ENCODE measurements around the gene MTHFD2. TPM values are rescaled to one million over a fixed set of nuclear protein-coding genes. Genes with fewer than 3 reads are reported as not detected.
"Not testable (repeated sequence)": the region's sequence is repeated elsewhere in the genome, so short reads cannot be mapped to it uniquely, and the experiment has no call there.

The MTHFD2 gene
- total RNA-seq, 1 donor from 2014 or later: 62.2 TPM

GRCh38 chr2:74205113-74205512, 6.7 kb downstream of the MTHFD2 start:
- ATAC-seq (no peak), DNase-seq (no peak)
- no peaks in the 10 kb centered on the region for H3K9me3 ChIP-seq
- TF ChIP-seq CTCF (IDR thresholded peaks at IDR 0.05): no peak
- H3K27ac ChIP-seq: peak overlapping the region; percentile 73
- intact Hi-C loops (cut with DNase I): no loop called here
- peaks cover 31% of the 10 kb centered on the region for H3K36me3 ChIP-seq
- H3K4me1 ChIP-seq: peaks cover 20% of the 10 kb centered on the region
- H3K4me3 ChIP-seq: no peak overlapping the region
- no peaks in the 10 kb centered on the region for H3K27me3 ChIP-seq

GRCh38 chr2:74205596-74205995, 7.2 kb downstream of the MTHFD2 start:
- Histone ChIP-seq H3K4me3 (no peak overlapping the region), H3K27ac (peak overlapping the region; percentile 73), H3K27me3 (no peaks in the 10 kb centered on the region), H3K4me1 (peaks cover 18% of the 10 kb centered on the region), H3K36me3 (peaks cover 36% of the 10 kb centered on the region), H3K9me3 (no peaks in the 10 kb centered on the region)
- intact Hi-C loops (cut with DNase I): no loop called here
- peak; percentile 74 for ATAC-seq
- TF ChIP-seq CTCF (IDR thresholded peaks at IDR 0.05): no peak
- no peak for DNase-seq

- TF ChIP-seq CTCF (IDR thresholded peaks at IDR 0.05): no peak
- intact Hi-C loops (cut with DNase I): no loop called here
- ATAC-seq (peak; percentile 79), DNase-seq (no peak)
- Histone ChIP-seq H3K9me3 (no peaks in the 10 kb centered on the region), H3K4me3 (no peak overlapping the region), H3K36me3 (peaks cover 41% of the 10 kb centered on the region), H3K27me3 (no peaks in the 10 kb centered on the region), H3K4me1 (peaks cover 18% of the 10 kb centered on the region), H3K27ac (peak overlapping the region; percentile 73)
Observed at GRCh38 chr2:74206180-74206688, 7.8 kb downstream of the MTHFD2 start.

- Histone ChIP-seq H3K4me3 (no peak overlapping the region), H3K9me3 (no peaks in the 10 kb centered on the region), H3K36me3 (peaks cover 92% of the 10 kb centered on the region), H3K27ac (no peak overlapping the region), H3K27me3 (no peaks in the 10 kb centered on the region), H3K4me1 (no peaks in the 10 kb centered on the region)
- no peak for TF ChIP-seq CTCF (IDR thresholded peaks at IDR 0.05)
- ATAC-seq (no peak), DNase-seq (no peak)
- intact Hi-C loops (cut with DNase I): no loop called here
Observed at GRCh38 chr2:74212702-74213410, 14.4 kb downstream of the MTHFD2 start.

- H3K4me3 ChIP-seq; DNase-seq; intact Hi-C loops (cut with DNase I); ATAC-seq; H3K4me1 ChIP-seq; H3K9me3 ChIP-seq; H3K27ac ChIP-seq; H3K27me3 ChIP-seq: not testable (repeated sequence)
- H3K36me3 ChIP-seq: peaks cover 71% of the 10 kb centered on the region
Observed at GRCh38 chr2:74215771-74216170, 17.4 kb downstream of the MTHFD2 start.

- Histone ChIP-seq H3K36me3 (peaks cover 64% of the 10 kb centered on the region), H3K4me3 (no peak overlapping the region), H3K27ac (no peak overlapping the region), H3K4me1 (no peaks in the 10 kb centered on the region), H3K27me3 (no peaks in the 10 kb centered on the region), H3K9me3 (no peaks in the 10 kb centered on the region)
- DNase-seq (no peak), ATAC-seq (no peak)
- no peak for TF ChIP-seq CTCF (IDR thresholded peaks at IDR 0.05)
- intact Hi-C loops (cut with DNase I): no loop called here
Observed at GRCh38 chr2:74216642-74217041, 18.2 kb downstream of the MTHFD2 start.

Measured in upper lobe of right lung (tissue), 1 donor.